Ovary (tissue), 9 donors: ENCODE results near the gene TRRAP. TPM values are rescaled to one million over a fixed set of nuclear protein-coding genes. Genes with fewer than 3 reads are reported as not detected.

Experiments
- DNase-seq, 5 donors: peaks; one replicate each; pipeline ENCODE4 v3.0.0-alpha.2; 2019 to 2020
- H3K27ac ChIP-seq, 2 donors: fragments of 200-600 bp; one replicate each; pipeline versions ENCODE4 v1.5.1 to v1.8.0; 2019 to 2022
- H3K27me3 ChIP-seq: fragments of 200-600 bp; one replicate; pipeline ENCODE4 v1.8.0; 2022
- H3K36me3 ChIP-seq: fragments of 200-600 bp; sonication (generic); one replicate; pipeline ENCODE4 v1.5.1; 2019
- H3K4me1 ChIP-seq: one replicate; pipeline ENCODE4 v1.8.1; 2013; ENCODE audit warnings: mild to moderate bottlenecking, moderate library complexity; ENCODE audit not compliant: insufficient read depth
- H3K4me3 ChIP-seq: fragments of 200-600 bp; sonication (generic); one replicate; pipeline ENCODE4 v1.5.1; 2017
- H3K9me3 ChIP-seq, 2 donors: fragments of 200-600 bp in 1 of 2; sonication (generic) in 1 of 2; one replicate each; pipeline versions ENCODE4 v1.5.1 to v1.8.1; 2013 to 2019; ENCODE audit warnings: mild to moderate bottlenecking in 1 of 2, moderate library complexity in 1 of 2
- EP300 ChIP-seq: sonication (generic); formaldehyde crosslinking; IDR thresholded peaks from one replicate; pipeline ENCODE4 v1.6.1; 2017; ENCODE audit warnings: antibody characterized with exemption
- POLR2A ChIP-seq: fragments of 450-650 bp; IDR thresholded peaks from one replicate; pipeline ENCODE4 v1.6.1; 2017; ENCODE audit warnings: antibody characterized with exemption, mild to moderate bottlenecking, moderate library complexity
- WGBS, 3 donors: extraction: QIAGEN DNeasy Blood & Tissue Kit in 1 of 3; methylation state at CpG; one replicate each; pipeline versions ENCODE4 v1.1.5 to v1.1.7; 2013 to 2017; 5-methylcytosine and 5-hydroxymethylcytosine counted together
- intact Hi-C, 4 donors: fragments of 100-400 bp; cut with DNase I; formaldehyde crosslinking; loops; one replicate each; pipeline versions ENCODE4 v1.11.0 to v1.15.1; 2022 to 2023
- polyA plus RNA-seq, 2 donors: library from polyadenylated mRNA; stranded (reverse); fragments of 200-250 nt in 1 of 2; fragments of 350-450 nt in 1 of 2; fragmentation: Illumina TruSeq in 1 of 2; extraction: RNeasy Lipid Tissue Mini Kit (QIAGEN cat#74804) in 1 of 2; gene quantifications; one replicate each; pipeline ENCODE4 v1.2.3, GENCODE V29; 2013 to 2014
- total RNA-seq, 7 donors: library from RNA; depleted of rRNA in 2 of 7; stranded (reverse); fragments of >200 nt in 2 of 7; fragmentation: NEBNext Ultra II Directional in 3 of 7; extraction: Animal tissue kit (Norgen Biotek cat#: 25700) in 3 of 7; gene quantifications; one replicate each; pipeline versions ENCODE4 v1.1.0 to v1.2.4, GENCODE V29; 2016 to 2023
- TF ChIP-seq, protein P1 (sequence below), 3 donors: fragments of 450-650 bp in 2 of 3; fragments of 200-600 bp in 1 of 3; IDR thresholded peaks; one replicate each; pipeline versions ENCODE4 v1.5.1 to v1.8.0; 2016 to 2022; ENCODE audit warnings: antibody characterized with exemption in 3 of 3, mild to moderate bottlenecking in 1 of 3
- donor health status: DM: no; HTN: no; CAD: no; lungs with moderate emphysema.
- donor health status: DM: no; HTN: no; CAD: no.
- donor health status: Bipolar disorder and iron deficiency.
- donor health status: DM: yes; HTN: yes; CAD: no.
- donor health status: DM: no; HTN: no; CAD: no.
- donor health status: DM: yes; HTN: yes; CAD: no.

The TRRAP gene
- total and polyA plus RNA-seq, 9 donors: 15.9 to 47.9 (median 36.6) TPM

- Histone ChIP-seq H3K9me3 (no peaks in the 10 kb centered on the region), H3K27me3 (no peaks in the 10 kb centered on the region), H3K4me3 (no peak overlapping the region), H3K27ac (no peak overlapping the region), H3K4me1 (no peaks in the 10 kb centered on the region), H3K36me3 (no peaks in the 10 kb centered on the region)
- no peak for DNase-seq
- intact Hi-C loops: no loop called here
- no peak for TF ChIP-seq POLR2A
- TF ChIP-seq EP300: no peak
- TF ChIP-seq, protein P1, sequence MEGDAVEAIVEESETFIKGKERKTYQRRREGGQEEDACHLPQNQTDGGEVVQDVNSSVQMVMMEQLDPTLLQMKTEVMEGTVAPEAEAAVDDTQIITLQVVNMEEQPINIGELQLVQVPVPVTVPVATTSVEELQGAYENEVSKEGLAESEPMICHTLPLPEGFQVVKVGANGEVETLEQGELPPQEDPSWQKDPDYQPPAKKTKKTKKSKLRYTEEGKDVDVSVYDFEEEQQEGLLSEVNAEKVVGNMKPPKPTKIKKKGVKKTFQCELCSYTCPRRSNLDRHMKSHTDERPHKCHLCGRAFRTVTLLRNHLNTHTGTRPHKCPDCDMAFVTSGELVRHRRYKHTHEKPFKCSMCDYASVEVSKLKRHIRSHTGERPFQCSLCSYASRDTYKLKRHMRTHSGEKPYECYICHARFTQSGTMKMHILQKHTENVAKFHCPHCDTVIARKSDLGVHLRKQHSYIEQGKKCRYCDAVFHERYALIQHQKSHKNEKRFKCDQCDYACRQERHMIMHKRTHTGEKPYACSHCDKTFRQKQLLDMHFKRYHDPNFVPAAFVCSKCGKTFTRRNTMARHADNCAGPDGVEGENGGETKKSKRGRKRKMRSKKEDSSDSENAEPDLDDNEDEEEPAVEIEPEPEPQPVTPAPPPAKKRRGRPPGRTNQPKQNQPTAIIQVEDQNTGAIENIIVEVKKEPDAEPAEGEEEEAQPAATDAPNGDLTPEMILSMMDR (IDR thresholded peaks at IDR 0.05): no peak
- WGBS, 3 donors: 89 to 93% (median 90%) methylated on average over 9 of the region's 9 CpGs
These were observed 100.3 kb downstream of the TRRAP start for GRCh38 chr7:98978672-98979071.

GRCh38 chr7:98981701-98982100 is 103.4 kb downstream of the TRRAP start:
- Histone ChIP-seq H3K4me1 (no peaks in the 10 kb centered on the region), H3K4me3 (no peak overlapping the region), H3K27ac (no peak overlapping the region), H3K27me3 (no peaks in the 10 kb centered on the region), H3K9me3 (no peaks in the 10 kb centered on the region), H3K36me3 (no peaks in the 10 kb centered on the region)
- TF ChIP-seq, protein P1 (IDR thresholded peaks at IDR 0.05): no peak
- TF ChIP-seq POLR2A (no peak), EP300 (no peak)
- WGBS, 3 donors: 87 to 90% (median 89%) methylated on average over 23 of the region's 23 CpGs
- DNase-seq: peak in 1 of 5 donors; percentile 11
- intact Hi-C loops: no loop called here

- intact Hi-C loops: no loop called here
- peak in 1 of 5 donors; percentile 6 for DNase-seq
- no peaks in the 10 kb centered on the region for H3K27me3 ChIP-seq
- TF ChIP-seq, protein P1 (IDR thresholded peaks at IDR 0.05): no peak
- TF ChIP-seq POLR2A (no peak), EP300 (no peak)
- no peak overlapping the region for H3K27ac ChIP-seq
- H3K4me3 ChIP-seq: no peak overlapping the region
- WGBS, 3 donors: 73 to 83% (median 77%) methylated on average over 8 of the region's 8 CpGs
- H3K9me3 ChIP-seq: no peaks in the 10 kb centered on the region
- no peaks in the 10 kb centered on the region for H3K4me1 ChIP-seq
- no peaks in the 10 kb centered on the region for H3K36me3 ChIP-seq
These were observed 104.4 kb downstream of the TRRAP start for GRCh38 chr7:98982686-98983085.

DNA sequence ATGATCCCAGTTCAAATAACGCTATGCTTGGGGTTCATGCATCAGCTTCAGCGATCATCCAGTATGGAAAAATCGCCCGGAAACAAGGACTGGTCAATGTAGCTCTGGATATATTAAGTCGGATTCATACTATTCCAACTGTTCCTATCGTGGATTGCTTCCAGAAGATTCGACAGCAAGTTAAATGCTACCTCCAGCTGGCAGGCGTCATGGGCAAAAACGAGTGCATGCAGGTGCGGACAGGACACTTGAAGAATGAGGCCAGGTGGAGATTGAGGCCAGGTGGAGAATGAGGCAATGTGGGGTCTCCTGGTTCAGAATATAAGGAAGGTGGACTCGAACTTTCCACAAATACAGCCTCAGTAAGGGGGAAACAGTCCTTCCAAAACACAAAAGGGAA is 105.8 kb downstream of the TRRAP start:
- Histone ChIP-seq H3K9me3 (no peaks in the 10 kb centered on the region), H3K4me1 (no peaks in the 10 kb centered on the region), H3K4me3 (no peak overlapping the region), H3K27me3 (no peaks in the 10 kb centered on the region), H3K36me3 (no peaks in the 10 kb centered on the region), H3K27ac (no peak overlapping the region)
- WGBS, 3 donors: 87 to 90% (median 87%) methylated on average over 11 of the region's 11 CpGs
- intact Hi-C loops: no loop called here
- no peak for DNase-seq
- TF ChIP-seq, protein P1 (IDR thresholded peaks at IDR 0.05): no peak
- no peak for TF ChIP-seq POLR2A
- TF ChIP-seq EP300: no peak
